Measurements from ENCODE around the gene ATF7.
"Not testable (repeated sequence)": the region's sequence is repeated elsewhere in the genome, so short reads cannot be mapped to it uniquely, and the experiment has no call there.

ATF7 gene

GRCh38 chr12:53565376-53565775 is 60.8 kb downstream of the ATF7 start:
- not testable (repeated sequence) for DNase-seq (ENCODE audit: low read depth in 2 of 2)

GRCh38 chr12:53564941-53565340 is 61.2 kb downstream of the ATF7 start:
- DNase-seq (ENCODE audit: low read depth in 2 of 2): no peak

- no peak for DNase-seq (ENCODE audit: low read depth in 2 of 2)
Observed at GRCh38 chr12:53564278-53564677, 61.9 kb downstream of the ATF7 start.

- no peak for DNase-seq (ENCODE audit: low read depth in 2 of 2)
Observed at GRCh38 chr12:53563452-53564028, 62.6 kb downstream of the ATF7 start.

- DNase-seq (ENCODE audit: low read depth in 2 of 2): no peak
Observed at GRCh38 chr12:53561590-53561953, 64.6 kb downstream of the ATF7 start.

GRCh38 chr12:53560912-53561589 is 65.1 kb downstream of the ATF7 start:
- no peak for DNase-seq (ENCODE audit: low read depth in 2 of 2)

- DNase-seq (ENCODE audit: low read depth in 2 of 2): no peak
Observed at GRCh38 chr12:53560351-53560750, 65.8 kb downstream of the ATF7 start.

- DNase-seq (ENCODE audit: low read depth in 2 of 2): no peak
Observed at GRCh38 chr12:53558631-53559030, 67.6 kb downstream of the ATF7 start.

- no peak for DNase-seq (ENCODE audit: low read depth in 2 of 2)
Observed at GRCh38 chr12:53552361-53553327, 73.5 kb downstream of the ATF7 start.

- no peak for DNase-seq (ENCODE audit: low read depth in 2 of 2)
Observed at GRCh38 chr12:53551889-53552291, 74.3 kb downstream of the ATF7 start.

- no peak for DNase-seq (ENCODE audit: low read depth in 2 of 2)
Observed at GRCh38 chr12:53550595-53550994, 75.6 kb downstream of the ATF7 start.

- DNase-seq (ENCODE audit: low read depth in 2 of 2): not testable (repeated sequence)
Observed at GRCh38 chr12:53550131-53550530, 76.1 kb downstream of the ATF7 start.

GRCh38 chr12:53548354-53548753 is 77.8 kb downstream of the ATF7 start:
- DNase-seq (ENCODE audit: low read depth in 2 of 2): not testable (repeated sequence)

- peak; percentile 20 to 23 for DNase-seq (ENCODE audit: low read depth in 2 of 2)
Observed at GRCh38 chr12:53543539-53543938, 82.6 kb downstream of the ATF7 start.

- no peak for DNase-seq (ENCODE audit: low read depth in 2 of 2)
Observed at GRCh38 chr12:53539526-53539925, 86.7 kb downstream of the ATF7 start.

- no peak for DNase-seq (ENCODE audit: low read depth in 2 of 2)
Observed at GRCh38 chr12:53538209-53538689, 87.9 kb downstream of the ATF7 start.

GRCh38 chr12:53536962-53537361 is 89.2 kb downstream of the ATF7 start:
- DNase-seq (ENCODE audit: low read depth in 2 of 2): no peak

GRCh38 chr12:53533471-53533870 is 92.7 kb downstream of the ATF7 start:
- DNase-seq (ENCODE audit: low read depth in 2 of 2): no peak

GRCh38 chr12:53532524-53533445 is 93.4 kb downstream of the ATF7 start:
- DNase-seq (ENCODE audit: low read depth in 2 of 2): no peak

GRCh38 chr12:53532021-53532420 is 94.2 kb downstream of the ATF7 start:
- DNase-seq (ENCODE audit: low read depth in 2 of 2): no peak

- DNase-seq (ENCODE audit: low read depth in 2 of 2): no peak
Observed at GRCh38 chr12:53530920-53531319, 95.3 kb downstream of the ATF7 start.
